Right forelimb (tissue), 1 donor: ENCODE results near the gene GIT2.
"Not testable (repeated sequence)": the region's sequence is repeated elsewhere in the genome, so short reads cannot be mapped to it uniquely, and the experiment has no call there.

Source experiments
- DNase-seq: peaks from one replicate; pipeline ENCODE4 v3.0.0-alpha.2; 2018

The GIT2 gene, protein sequence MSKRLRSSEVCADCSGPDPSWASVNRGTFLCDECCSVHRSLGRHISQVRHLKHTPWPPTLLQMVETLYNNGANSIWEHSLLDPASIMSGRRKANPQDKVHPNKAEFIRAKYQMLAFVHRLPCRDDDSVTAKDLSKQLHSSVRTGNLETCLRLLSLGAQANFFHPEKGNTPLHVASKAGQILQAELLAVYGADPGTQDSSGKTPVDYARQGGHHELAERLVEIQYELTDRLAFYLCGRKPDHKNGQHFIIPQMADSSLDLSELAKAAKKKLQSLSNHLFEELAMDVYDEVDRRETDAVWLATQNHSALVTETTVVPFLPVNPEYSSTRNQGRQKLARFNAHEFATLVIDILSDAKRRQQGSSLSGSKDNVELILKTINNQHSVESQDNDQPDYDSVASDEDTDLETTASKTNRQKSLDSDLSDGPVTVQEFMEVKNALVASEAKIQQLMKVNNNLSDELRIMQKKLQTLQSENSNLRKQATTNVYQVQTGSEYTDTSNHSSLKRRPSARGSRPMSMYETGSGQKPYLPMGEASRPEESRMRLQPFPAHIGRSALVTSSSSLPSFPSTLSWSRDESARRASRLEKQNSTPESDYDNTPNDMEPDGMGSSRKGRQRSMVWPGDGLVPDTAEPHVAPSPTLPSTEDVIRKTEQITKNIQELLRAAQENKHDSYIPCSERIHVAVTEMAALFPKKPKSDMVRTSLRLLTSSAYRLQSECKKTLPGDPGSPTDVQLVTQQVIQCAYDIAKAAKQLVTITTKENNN

DNA sequence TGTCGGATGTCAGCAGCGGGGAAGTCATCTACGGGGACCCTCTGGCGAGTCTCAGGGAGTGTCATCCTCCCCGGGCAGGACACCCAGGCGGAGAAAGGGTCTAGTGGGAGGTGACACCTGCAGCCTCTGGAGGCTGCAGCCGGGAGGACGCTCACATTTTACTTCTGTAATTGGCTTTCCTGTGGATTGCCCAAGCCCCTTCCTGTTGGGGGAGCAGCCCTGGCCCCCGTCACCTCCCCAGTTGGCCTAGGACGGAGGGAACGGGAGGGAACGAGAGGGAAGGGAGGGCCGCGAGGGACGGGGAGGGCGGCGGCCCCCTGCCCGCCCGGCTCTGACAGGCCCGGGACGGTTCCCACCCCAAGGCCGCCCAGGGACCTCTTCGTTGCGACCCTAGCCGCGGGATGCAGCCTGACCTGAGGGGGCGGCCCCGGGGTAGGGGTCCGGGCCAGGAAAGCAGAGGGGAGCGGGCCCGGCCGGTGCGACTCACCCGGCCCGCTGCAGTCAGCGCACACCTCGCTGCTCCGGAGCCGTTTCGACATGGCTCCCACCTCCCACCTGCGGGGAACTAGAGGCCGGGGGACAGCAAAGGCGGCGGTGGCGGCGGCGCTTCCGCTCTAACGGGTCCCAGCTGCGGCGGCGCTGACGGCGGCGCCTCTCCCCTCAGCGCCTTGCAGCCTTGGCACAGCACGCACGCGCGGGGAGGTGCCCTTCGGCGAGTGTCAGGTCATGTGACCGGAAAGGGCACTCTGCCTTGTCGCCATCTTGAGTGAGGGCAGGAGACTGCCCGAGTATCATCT, at the start of gene GIT2:
Gene GIT2, minus strand, starts transcription at position 683 of the 797 bp plus-strand sequence. Its CDS starts 144 bp downstream, at position 539.
- DNase-seq: peak; percentile 93

DNA sequence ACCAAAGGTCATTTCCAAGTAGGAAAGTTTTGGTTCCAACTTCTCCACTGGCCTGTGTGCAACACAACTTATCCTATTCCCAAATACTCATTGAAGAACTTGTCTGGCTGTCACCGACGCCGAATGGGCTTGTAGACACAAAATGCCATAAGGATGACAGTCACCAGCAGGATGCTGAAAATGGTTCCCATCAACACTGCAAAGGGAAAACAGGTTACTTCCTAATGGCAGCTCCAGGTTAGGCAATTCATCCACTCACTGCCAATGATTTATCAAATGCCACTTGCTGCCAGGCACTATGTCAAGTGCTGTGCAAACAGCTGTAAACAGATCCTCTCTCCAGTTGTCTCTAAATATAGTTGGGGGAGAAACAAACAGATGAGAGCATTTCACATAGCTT, 46.1 kb upstream of the GIT2 start:
- DNase-seq: no peak

DNA sequence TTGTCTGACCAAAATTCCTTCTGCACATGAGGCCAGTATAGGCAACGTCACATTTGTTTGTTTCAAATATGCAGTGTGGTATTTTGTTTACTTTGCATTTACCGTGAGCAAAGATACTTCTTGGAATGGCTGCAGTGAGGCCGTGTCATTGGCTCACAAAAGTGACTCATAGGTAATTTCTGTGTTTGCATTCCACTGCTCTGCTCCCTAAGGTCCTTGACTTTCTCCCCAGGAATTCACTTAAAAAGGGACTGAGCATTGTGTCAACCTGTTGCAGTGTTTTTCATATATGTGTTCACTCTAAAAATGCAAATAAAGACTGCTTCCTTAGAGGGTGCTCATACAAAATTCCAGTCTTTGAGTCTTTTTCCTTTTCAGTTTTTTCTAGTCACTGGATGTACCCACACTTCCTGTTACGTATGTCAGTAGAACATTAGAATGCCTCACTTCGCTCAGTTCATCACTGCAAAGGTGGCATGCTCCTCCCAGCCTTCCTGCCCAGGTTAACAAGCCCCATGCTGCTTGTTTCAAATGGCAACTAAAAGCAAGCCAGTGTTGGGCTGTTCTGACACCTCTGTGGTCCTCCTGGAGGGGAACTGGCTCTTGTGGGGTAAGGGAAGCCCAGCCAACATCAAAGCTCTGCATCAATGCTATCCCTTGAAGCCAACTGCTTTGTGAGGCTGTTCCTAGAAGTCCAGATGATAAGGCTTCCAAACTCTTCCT, 43.1 kb upstream of the GIT2 start:
- no peak for DNase-seq

DNA sequence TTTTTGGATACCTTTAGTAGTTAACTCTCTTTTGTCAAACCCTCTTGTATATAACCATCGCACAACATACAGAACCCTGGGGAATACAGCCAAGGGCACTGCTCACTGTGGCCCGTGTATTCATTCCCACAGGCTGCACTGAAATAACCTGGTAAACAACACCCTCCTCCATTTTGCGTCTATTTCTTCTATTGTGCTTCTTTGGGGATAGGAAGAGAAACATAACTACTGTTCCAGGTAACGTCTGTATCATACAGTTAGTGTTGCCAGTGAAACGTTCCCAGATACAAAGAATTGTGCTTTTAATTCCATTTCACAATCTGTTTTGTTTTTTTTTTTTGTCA, 42.5 kb upstream of the GIT2 start:
- no peak for DNase-seq

DNA sequence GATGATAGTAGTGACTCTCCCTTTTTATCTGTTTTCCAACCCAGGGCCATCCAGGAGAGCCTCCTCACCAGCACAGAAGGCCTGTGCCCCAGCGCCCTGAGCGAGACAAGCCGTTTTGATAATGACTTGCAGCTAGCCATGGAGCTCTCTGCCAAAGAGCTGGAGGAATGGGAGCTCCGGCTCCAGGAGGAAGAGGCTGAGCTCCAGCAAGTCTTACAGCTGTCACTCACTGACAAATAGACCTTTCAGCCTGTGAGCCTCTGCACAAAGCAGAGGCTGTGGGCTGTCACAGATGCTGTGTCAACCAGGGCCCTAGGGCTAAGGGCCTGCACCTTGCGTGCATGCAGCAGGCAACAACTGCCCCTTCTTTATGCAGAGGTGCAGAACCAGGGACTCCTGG, 41.1 kb upstream of the GIT2 start:
- DNase-seq: no peak

DNA sequence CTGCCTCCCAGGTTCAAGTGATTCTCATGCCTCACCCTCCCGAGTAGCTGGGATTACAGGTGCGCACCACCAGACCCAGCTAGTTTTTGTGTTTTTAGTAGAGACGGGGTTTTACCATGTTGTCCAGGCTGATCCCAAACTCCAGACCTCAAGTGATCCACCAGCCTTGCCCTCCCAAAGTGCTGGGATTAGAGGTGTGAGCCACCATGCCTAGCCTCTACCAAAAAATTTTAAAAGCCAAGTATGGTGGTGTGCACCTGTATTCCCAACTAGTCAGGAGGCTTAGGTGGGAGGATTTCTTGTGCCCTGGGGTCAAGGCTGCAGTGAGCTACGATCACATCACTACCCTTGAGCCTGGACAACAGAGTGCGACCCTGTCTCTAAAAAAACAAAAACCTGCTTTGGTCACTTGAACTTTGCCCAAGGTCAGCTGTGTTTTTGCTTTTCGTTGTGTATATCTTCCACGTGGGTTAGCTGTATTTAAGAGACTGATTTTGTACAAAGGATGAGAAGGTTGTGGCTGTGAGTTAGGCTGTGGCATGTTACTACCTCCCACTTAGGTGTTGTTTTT, 39.5 kb upstream of the GIT2 start:
- no peak for DNase-seq

DNA sequence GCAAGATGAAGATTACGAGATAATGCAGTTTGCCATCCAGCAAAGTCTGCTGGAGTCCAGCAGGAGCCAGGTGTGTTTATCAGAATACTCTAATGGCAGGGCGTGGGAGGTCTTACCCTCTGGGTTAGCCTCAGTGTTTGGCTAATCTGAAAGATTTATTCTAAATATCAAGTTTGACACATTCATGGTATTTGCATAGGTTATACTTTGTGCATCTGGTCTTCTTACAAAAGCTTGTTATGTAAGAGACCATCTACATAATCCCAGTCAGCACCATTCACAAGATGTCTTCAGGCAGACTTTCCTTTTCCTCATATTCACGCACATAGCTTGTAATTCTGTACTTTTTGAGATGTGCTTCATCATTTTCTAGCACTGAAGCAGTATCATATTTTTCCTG, 37.7 kb upstream of the GIT2 start:
- no peak for DNase-seq

DNA sequence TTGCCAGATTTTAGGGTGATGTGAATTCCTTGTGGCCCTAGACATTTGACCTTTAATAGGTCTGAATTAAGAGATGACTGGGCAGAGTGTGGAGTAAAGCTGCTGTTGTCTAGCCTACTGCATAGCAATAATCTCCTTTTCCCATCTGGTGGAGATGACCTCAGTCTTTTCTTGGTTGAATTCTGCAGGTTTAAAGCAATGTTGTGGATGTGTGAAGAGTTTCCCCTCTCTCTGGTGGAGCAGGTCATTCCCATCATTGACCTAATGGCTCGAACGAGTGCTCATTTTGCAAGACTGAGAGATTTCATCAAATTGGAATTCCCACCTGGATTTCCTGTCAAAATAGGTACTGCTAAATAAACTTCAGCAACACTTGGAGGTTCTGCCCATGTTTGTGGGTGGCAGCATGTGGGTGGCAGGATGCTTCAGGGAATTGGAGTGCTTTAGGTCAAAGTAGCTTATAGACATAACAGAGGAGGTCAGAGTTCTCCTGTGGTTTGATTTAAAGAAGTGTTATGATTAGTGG, 33.2 kb upstream of the GIT2 start:
- no peak for DNase-seq

DNA sequence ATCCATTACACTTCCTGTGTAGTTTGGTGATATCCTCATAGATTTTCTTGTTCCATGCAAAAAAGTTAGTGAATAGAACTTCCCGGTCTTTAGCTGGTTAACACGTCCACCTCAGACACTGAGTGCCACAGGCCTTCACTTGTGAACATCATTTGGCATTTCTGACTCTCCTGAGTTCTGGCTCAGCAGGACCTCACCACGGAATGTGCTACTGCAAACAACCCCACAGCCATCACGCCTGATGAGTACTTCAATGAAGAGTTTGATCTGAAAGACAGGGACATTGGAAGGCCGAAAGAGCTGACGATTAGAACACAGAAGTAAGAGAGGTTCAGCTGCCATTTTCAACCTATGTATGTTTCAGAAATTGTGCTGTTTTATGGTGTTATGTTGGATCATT, 32.2 kb upstream of the GIT2 start:
- no peak for DNase-seq

DNA sequence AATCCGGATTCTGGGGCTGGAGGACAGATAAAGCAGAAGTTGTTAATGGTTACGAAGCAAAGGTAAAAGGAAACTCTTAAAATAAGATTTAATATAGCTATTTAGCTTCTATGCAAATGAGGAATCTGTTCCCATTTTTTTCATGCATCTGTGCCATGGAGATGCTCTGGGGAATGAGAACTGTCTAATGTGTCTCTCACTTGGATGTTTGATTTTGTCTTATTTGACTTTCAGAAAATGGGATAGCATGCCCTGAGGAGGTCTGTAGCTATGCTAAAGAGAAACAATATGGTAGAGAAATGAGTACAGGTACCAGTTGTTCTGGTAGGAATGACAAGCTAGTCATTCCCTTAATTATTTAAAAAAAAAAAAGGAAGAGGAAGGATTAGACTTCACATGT, 27.9 kb upstream of the GIT2 start:
- no peak for DNase-seq

DNA sequence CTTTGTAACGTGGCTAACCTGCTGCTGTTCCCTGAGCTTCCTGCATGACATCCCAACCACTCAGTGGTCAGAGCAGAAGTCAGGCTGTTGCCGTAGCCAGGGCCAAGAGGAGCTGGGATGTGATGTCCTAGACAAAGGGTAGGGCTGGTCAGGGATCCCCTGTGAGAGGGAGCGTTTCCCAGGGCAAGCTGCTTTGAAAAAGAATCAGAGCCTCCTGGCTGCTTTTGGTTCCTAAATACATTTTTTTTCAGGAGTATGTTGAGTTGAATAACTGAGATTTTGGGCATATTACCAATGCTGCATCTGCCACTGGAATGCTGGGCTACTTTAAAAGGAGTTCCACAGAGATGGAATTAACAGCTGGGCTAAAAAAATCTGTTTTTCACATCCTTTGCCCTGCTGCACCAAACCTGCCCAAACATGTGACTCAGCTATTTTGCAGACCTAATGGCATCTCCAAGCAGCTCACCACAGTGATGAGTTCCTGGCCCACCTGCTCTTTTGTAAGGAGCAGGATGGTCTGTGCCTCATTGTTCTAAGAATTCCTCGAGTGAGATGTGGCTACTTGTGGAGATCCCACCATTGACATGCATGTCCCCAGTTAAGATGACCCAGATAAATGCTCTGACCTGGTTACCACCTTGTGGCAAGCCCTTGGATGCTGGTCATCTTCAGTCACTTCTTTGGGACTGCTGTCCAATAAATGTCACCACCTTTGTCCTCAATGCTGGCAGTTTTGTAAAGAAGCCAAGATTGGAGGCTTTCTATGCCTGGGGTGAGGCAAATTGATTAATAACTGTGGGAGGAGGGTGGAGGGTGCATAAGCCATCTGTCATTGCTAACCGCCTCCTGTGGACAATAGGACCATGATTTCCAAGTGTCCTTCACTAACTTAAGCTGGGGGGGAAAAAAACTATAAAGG, 27.2 kb upstream of the GIT2 start:
- peak; percentile 56 for DNase-seq

DNA sequence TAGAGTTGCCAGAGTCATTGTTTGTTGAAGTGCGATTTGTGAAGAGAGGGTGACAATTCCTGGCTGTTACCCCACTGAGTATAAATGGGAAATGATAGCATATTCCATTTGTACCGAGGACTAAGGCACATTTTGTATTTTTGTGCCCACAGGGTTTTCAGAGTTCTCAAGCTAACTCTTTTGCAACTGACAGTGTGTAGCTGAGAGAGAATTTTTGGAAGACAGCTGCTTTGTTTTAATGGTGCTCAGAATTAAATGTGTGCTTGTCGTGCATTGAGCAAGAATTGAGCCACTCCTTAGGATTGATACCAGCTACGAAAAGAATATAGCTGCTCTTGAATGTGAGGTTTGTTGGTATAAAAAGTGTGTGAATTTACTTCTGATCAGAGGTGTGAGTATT, 24.8 kb upstream of the GIT2 start:
- no peak for DNase-seq

DNA sequence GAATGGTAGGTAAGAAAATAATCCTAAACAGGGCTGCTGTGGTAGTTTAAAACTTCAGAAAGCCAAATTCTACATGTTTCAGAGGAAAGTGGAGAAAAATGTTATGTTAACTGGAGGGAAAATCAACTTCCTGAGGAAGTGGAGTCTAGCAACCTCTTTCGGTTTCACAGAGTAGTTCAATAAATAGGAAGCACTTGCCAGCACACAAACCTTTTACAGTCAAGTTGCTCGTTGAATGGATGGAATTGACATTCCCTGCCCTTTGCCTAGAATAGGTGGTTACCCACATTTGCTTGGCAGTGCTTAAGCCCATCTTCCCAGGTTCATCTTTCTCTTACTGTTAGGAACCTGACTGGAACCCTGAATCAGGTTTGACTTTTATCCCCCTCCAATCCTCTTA, 19.0 kb upstream of the GIT2 start:
- DNase-seq: no peak

DNA sequence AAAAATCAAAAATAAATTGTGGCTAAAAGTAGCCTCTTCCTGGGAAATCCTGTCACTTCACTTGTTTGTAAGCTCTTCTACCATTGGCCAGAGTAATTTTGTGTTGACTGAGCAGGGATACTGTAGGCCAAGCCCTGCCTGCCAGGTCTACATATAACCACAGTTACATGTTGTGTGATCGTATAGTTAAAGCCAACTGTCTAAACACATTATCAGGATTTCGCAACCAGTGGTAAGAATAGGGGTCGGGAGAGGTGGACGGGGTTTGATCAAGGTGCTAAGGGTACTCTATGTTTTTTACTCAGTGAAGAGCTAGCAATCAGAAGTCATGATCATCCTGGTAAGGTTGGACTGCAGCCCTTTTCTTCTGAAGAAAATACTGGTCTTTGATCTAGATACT, 16.5 kb upstream of the GIT2 start:
- no peak for DNase-seq

DNA sequence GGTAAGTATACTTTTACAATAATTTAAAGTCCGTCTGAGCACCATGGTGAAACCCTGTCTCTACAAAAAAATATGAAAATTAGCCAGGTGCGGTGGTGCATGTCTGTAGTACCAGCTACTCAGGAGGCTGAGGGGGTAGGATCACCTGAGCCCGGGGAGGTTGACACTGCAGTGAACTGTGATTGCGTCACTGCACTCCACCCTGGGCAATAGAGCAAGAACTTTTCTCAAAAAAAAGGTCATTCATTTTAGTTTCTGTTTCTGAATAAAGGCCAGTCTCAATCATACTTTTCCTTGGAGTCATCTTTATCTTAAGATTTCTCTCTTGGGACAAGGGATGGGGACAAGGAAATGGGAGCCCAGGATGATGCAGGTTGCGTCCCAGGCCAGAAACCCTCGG, 16.0 kb upstream of the GIT2 start:
- no peak for DNase-seq

DNA sequence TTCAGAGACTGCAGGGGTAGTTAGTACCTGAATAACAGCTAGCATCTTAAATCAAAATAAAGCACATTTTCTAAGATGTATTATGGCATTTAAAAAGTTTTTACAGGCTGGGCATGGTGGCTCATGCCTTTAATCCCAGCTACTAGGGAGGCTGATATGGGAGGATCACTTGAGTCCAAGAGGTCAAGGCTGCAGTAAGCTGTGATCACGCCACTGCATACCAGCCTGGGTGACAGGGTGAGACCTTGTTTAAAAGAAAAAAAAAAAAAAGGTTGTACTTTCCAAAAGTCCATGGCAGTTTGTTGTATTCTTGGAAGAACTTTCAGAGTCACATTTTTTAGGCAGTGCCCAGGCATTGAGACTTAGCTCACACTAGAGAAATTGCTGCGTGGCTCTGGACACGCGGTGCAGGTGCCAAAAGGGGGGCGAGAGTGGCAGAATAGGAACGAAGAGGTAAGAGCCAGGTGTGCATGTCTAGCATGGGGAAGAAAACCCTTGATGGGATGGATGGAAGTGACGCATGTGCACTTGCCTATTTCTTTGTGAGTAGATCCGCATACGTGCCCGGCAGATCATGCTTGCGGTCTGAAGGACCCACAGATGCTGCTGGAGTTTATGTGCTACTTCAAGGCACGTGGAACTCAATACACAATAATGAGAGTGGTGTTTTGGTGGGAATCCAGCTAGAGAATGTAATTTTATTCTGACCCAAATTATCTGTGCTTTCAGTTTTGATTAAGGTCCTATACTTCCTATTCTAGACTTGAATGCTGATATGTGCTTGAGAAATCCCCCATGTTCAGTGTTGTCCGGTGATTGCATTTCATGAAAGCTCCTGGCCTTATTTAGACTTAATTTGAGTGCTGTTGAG, 14.9 kb upstream of the GIT2 start:
- DNase-seq: no peak

DNA sequence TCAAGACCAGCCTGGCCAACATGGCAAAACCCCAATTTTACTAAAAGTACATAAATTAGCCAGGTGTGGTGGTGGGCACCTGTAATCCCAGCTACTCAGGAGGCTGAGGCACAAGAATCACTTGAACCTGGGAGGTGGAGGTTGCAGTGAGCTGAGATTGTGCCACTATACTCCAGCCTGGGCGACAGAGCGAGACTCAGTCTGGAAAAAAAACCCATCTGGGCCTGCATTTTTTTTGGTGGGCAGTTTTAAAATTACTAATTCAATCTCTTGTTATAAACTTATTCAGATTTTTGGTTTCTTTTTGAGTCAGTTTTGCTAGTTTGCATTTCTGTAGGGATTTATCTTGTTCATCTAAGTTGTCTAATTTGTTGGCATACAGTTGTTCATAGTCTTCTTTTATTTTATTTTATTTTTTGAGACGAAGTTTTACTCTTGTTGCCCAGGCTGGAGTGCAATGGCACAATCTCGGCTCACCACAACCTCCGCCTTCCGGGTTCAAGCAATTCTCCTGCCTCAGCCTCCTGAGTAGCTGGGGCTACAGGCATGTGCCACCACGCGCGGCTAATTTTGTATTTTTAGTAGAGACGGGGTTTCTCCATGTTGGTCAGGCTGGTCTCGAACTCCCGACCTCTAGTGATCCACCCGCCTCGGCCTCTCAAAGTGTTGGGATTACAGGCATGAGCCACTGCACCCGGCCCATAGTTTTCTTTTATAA, 12.7 kb upstream of the GIT2 start:
- DNase-seq: not testable (repeated sequence)

DNA sequence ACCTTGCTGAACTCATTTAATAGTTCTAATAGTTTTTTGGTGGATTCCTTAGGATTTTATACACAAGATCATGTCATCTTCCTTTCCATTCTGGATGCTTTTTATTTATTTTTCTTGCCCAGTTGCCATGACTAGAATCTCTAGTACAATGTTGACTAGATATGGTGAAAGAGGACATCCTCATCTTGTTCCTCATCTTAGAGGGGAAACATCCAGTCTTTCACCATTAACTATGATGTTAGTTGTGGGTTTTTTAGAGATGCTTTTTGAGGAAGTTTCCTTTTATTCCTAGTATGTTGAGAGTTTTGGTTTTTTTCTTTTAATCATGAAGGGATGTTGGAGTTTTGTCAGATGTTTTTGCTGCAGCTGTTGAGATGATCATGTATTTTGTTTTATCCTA, 11.7 kb upstream of the GIT2 start:
- no peak for DNase-seq

DNA sequence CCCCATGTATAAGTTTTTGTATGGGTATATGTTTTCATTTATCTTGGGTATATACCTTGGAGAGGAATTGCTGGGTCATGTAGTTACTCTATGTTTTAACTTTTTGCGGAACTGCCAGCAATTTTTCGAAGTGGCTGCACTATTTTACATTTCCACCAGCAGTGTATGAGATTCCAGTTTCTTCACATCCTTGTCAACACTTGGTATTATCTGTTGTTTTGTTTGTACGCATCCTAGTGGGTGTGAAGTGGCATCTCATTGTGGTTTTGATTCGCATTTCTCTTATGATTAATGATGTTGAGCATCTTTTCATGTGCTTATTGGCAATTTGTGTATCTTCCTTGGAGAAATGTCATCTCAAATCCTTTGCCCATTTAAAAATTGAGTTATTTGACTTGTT, 9.9 kb upstream of the GIT2 start:
- DNase-seq: no peak
